ENCODE data around the gene SNX30. TPM values are rescaled to one million over a fixed set of nuclear protein-coding genes. Genes with fewer than 3 reads are reported as not detected.

The SNX30 gene, protein sequence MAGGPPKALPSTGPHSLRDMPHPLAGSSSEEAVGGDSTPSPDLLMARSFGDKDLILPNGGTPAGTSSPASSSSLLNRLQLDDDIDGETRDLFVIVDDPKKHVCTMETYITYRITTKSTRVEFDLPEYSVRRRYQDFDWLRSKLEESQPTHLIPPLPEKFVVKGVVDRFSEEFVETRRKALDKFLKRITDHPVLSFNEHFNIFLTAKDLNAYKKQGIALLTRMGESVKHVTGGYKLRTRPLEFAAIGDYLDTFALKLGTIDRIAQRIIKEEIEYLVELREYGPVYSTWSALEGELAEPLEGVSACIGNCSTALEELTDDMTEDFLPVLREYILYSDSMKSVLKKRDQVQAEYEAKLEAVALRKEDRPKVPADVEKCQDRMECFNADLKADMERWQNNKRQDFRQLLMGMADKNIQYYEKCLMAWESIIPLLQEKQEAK
- 10 to 100 TPM; 41.6 to 42.3 TPM for total RNA-seq

DNA sequence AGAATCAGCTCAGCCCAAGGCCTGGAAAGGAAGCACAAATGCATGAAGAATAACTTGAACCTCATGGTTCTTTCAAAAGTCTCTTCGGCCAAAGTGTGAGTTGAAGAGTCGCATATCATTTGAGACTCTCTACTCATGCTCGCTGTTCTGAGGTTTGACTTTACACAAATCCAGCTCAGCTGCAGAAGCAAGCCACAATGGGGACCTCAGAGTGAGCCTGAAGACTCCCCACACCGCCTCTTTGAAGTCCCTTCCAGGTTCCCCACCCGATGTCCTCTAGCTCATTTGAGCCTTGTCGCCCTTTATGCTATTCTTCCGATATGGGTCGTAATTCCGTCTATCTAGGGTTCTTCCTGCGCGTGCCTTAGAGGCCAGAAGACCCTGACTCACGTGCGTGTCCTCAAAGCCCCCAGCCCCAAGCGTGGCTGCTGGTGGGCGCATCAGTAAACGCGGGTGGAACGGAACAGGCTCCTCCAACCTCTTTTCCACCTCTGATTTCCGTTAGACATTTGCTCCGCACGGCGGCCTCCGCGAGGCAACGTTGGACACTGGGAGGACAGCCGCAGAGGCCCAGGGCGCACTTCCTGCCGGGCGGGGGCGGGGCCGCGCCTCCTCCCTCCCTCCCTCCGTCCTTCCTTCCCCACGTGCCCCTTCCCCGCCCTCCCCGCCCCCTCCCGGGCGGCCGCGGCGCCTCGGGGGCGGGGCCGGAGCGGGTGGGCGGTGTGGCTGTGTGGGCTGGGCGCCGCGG, at the start of gene SNX30:
Gene SNX30 (plus strand): TSS at position 745 of the 748 bp plus-strand sequence. CDS start 242 bp downstream, outside the sequence.

DNA sequence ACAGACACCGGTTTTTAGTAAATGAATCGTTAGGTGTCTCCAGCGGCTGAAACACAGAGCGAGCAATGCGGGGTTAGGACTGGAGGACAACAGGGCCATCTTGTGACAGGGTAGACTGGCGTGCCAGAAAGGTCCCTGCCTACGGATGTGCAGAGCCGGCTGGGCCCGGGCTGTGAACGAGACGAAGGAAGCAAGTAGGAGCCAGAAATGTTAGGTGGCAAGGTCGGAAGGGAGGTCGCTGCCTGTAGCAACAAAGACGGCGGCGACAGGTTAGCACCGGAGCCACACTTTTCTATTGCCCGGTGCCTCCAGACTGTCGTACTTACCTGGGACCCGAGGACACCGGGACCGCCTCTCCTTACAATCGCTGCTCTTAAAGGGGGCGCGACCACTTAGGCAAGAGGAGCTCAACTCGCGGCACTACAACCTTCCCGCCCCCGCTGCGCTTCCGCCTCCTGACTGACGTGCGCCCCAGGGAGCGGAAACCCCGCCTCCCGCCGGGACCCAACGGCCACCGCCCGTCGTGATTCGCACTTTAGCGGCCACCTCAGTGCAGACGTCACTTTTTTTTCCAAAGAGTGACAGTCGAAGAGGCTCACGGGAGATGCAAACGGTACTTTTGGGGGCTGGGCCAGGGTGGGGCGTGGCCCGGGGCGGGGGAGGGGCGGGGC, 32.8 kb upstream of the SNX30 start, which contains the start of gene INIP:
Gene INIP (minus strand): TSS at position 457 of the 671 bp plus-strand sequence. CDS start 1,632 bp downstream, outside the sequence.

DNA sequence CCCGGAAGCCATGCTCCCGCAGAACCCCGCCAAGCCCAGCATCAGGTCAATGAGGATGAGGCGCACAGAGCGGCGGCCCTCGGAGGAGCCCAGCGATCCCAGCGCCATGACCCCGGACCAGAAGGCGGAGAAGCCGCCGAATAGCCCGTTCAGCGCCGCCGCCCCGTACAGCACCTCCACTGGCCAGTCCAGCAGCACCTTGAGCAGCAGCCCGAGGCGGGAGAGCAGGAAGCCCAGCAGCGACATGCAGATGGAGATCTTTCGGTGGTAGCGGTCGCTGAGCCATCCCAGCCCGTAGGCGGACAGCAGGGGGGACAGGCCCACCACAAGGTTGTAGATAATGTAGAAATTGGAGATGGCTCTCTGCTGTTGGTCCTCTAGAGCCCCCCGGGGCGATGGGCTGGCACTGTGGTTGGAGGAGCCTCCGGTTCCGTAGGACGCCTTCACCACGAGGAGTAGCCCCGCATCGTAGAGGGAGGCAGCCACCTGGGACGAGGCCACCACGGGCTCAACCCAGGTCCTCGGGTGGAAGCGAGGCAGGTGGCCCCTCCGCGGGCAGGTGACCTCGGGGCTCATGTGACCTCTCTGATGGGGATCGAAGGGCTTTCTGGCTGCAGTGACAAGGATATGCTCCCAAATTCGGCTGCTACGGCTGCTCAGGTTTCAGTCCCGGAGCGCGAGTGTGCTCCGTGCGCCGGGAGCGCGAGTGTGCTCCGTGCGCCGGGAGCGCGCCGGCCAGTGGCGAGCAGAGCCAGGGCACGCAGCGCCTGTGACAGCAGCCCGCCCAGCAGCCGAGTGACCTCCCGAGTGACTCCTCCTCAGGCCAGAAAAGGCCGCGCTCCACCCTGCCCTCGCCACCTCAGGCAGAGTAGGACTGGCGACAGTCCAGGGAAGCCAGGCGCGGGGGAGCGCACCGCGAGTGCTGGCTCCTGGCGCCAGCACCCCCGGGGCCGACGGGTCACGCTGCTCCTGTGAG, 139.8 kb downstream of the SNX30 start, which contains the start of gene SLC46A2:
Gene SLC46A2 (minus strand): TSS at position 771 of the 976 bp plus-strand sequence. CDS start 195 bp downstream, at position 576.

Other genes starting within 250 kb of the SNX30 start
- gene INIP, start 32.6 kb upstream of the SNX30 start, total RNA-seq = 10 to 100 TPM; 15.1 to 16.0 TPM
- gene SLC46A2, start 140.1 kb downstream of the SNX30 start, total RNA-seq = not detected

Measured in melanocyte of skin (primary cell).